HG03066 (cell line): Measurements from ENCODE around the gene ASIC2.

Experiments
- ATAC-seq: cut with Tn5 transposase; IDR thresholded peaks from one replicate; pipeline ENCODE4 v1.9.1; 2021; ENCODE audit warnings: low read depth; ENCODE audit not compliant: unreplicated experiment

Gene ASIC2

GRCh38 chr17:33209671-33210070, 83.4 kb downstream of the ASIC2 start:
- no peak for ATAC-seq

GRCh38 chr17:33207231-33207630, 85.9 kb downstream of the ASIC2 start:
- ATAC-seq, result no peak

- ATAC-seq, result no peak
These were observed 87.5 kb downstream of the ASIC2 start for GRCh38 chr17:33205552-33205951.

- ATAC-seq, result no peak
These were observed 88.4 kb downstream of the ASIC2 start for GRCh38 chr17:33204701-33205100.

GRCh38 chr17:33204156-33204555, 88.9 kb downstream of the ASIC2 start:
- ATAC-seq, result no peak

GRCh38 chr17:33202796-33203495, 90.1 kb downstream of the ASIC2 start:
- no peak for ATAC-seq

- ATAC-seq, result no peak
These were observed 91.1 kb downstream of the ASIC2 start for GRCh38 chr17:33202021-33202420.

- ATAC-seq, result no peak
These were observed 91.8 kb downstream of the ASIC2 start for GRCh38 chr17:33201283-33201682.

- no peak for ATAC-seq
These were observed 92.5 kb downstream of the ASIC2 start for GRCh38 chr17:33200587-33200986.

- no peak for ATAC-seq
These were observed 93.3 kb downstream of the ASIC2 start for GRCh38 chr17:33199571-33200510.

- no peak for ATAC-seq
These were observed 94.1 kb downstream of the ASIC2 start for GRCh38 chr17:33198954-33199353.

- no peak for ATAC-seq
These were observed 95.8 kb downstream of the ASIC2 start for GRCh38 chr17:33197342-33197741.

GRCh38 chr17:33196883-33197282, 96.2 kb downstream of the ASIC2 start:
- ATAC-seq, result no peak

- ATAC-seq, result no peak
These were observed 99.9 kb downstream of the ASIC2 start for GRCh38 chr17:33192951-33193911.

- no peak for ATAC-seq
These were observed 109.5 kb downstream of the ASIC2 start for GRCh38 chr17:33183487-33184026.

GRCh38 chr17:33179151-33179550, 113.9 kb downstream of the ASIC2 start:
- no peak for ATAC-seq

GRCh38 chr17:33178681-33179080, 114.4 kb downstream of the ASIC2 start:
- ATAC-seq, result no peak

- ATAC-seq, result no peak
These were observed 117.5 kb downstream of the ASIC2 start for GRCh38 chr17:33175562-33175961.

GRCh38 chr17:33171931-33172330, 121.2 kb downstream of the ASIC2 start:
- no peak for ATAC-seq

GRCh38 chr17:33169580-33170285, 123.4 kb downstream of the ASIC2 start:
- ATAC-seq, result no peak
